ENCODE measurements around the gene PPP1R18.

- TF ChIP-seq CTCF (IDR thresholded peaks at IDR 0.05) (no peak), POLR2A (IDR thresholded peaks at IDR 0.05) (no peak)
These were observed 45.4 kb downstream of the PPP1R18 start for GRCh38 chr6:30641048-30641447.
